HEK293 (cell line): ENCODE data around the gene KRTAP5-8.

ENCODE experiments used
- BCL6B ChIP-seq: fragments of 450-650 bp; formaldehyde crosslinking; IDR thresholded peaks from 2 replicates; pipeline ENCODE4 v1.5.1; 2017; ENCODE audit warnings: missing biosample characterization, missing genetic modification characterization
- CTCF ChIP-seq: fragments of 450-650 bp; formaldehyde crosslinking; IDR thresholded peaks from 2 replicates; pipeline ENCODE4 v1.5.1; 2016; ENCODE audit warnings: missing biosample characterization, missing genetic modification characterization
- ELK4 ChIP-seq: IDR thresholded peaks from 2 replicates; pipeline ENCODE4 v1.6.1; 2011; ENCODE audit warnings: mild to moderate bottlenecking, low read depth, low read length, borderline replicate concordance
- KLF8 ChIP-seq: fragments of 450-650 bp; formaldehyde crosslinking; IDR thresholded peaks from 2 replicates; pipeline ENCODE4 v1.5.1; 2016; ENCODE audit warnings: missing biosample characterization, missing genetic modification characterization
- ZBTB49 ChIP-seq: fragments of 450-650 bp; formaldehyde crosslinking; IDR thresholded peaks from 2 replicates; pipeline ENCODE4 v1.5.1; 2016; ENCODE audit warnings: missing biosample characterization, missing genetic modification characterization, low read depth
- ZFP41 ChIP-seq: fragments of 450-650 bp; formaldehyde crosslinking; IDR thresholded peaks from 2 replicates; pipeline ENCODE4 v1.5.1; 2016; ENCODE audit warnings: missing biosample characterization, missing genetic modification characterization, borderline replicate concordance
- ZNF274 ChIP-seq, 2 experiments: fragments of 200-500 bp in 1 of 2; fragments of 450-650 bp in 1 of 2; sonication (Bioruptor generic) in 1 of 2; formaldehyde crosslinking in 1 of 2; IDR thresholded peaks; 2 replicates each; pipeline versions ENCODE4 v1.5.1 to v1.6.1; 2014 to 2016; ENCODE audit warnings: borderline replicate concordance in 1 of 2, inconsistent platforms in 1 of 2, low read length in 1 of 2, missing biosample characterization in 1 of 2, missing genetic modification characterization in 1 of 2

GRCh38 chr11:71499125-71499524, 38.7 kb upstream of the KRTAP5-8 start:
- no peak for TF ChIP-seq ELK4
- TF ChIP-seq BCL6B (tag by site-specific recombination): no peak
- no peak for TF ChIP-seq ZFP41
- no peak for TF ChIP-seq CTCF (tag by site-specific recombination)
- no peak for TF ChIP-seq ZBTB49 (tag by site-specific recombination)
- no peak for TF ChIP-seq KLF8 (tag by site-specific recombination)
- no peak for TF ChIP-seq ZNF274 (IDR thresholded peaks at IDR 0.05; ENCODE audit: low read length)
- no peak for TF ChIP-seq ZNF274 (tag by site-specific recombination; IDR thresholded peaks at IDR 0.05; ENCODE audit: borderline replicate concordance)
